Daoy (cell line): ENCODE measurements around the gene SLC2A4RG. TPM values are rescaled to one million over a fixed set of nuclear protein-coding genes. Genes with fewer than 3 reads are reported as not detected.
"Not testable (repeated sequence)": the region's sequence is repeated elsewhere in the genome, so short reads cannot be mapped to it uniquely, and the experiment has no call there.

ENCODE experiments used
- DNase-seq: peaks from one replicate; pipeline ENCODE4 v3.0.0-alpha.2; 2015; ENCODE audit warnings: low read depth
- total RNA-seq: library from RNA; depleted of rRNA; stranded (reverse); fragments of >200 nt; shearing (Covaris generic); gene quantifications from 2 replicates; pipeline ENCODE4 v1.2.3, GENCODE V29; 2014; rRNA removed

SLC2A4RG gene
- total RNA-seq, 1 experiment from 2014 or later: 14.6 TPM

DNA sequence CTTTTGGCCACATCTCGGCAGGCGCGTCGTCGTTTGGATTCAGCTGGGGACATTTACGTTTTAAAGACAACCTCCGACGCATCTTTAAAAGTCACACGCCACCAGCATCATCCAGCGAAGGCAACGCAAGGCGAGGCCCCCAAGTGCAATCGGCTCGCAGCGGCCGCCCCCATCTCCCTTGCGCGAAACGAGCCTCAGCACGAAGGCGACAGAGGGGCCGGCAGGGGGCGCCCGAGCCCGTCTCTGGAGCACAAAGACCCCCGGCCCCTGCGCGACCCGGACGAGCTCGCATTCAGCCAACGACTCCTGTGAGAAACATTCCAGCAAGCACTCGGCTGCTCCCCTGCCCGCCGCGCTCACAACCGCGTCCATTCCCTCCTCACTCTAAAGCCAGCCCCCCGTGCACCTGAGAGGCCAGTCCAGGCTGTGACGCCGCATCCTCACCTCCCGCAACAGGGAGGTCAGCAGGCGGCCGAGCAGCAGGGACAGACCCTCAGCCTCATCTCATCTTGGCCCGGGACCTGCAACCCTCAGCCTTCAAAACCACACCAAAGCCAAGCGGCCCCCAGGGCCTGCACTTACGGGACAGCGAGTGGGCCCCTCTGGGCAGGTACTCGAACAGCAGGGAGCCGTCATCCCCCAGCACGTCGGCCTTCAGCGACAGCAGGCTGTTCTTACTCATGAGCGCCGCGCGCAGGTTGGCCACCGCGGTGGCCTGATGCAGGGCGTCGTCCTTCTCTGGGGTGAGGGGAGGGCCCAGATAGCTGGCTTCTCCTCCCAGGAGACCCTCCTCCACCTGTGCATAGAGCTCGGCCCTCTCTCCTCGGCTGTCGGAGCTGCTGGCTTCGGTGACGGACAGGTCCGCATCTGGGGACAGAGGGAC is 35.8 kb downstream of the SLC2A4RG start:
- peak; percentile 41 for DNase-seq

GRCh38 chr20:63776875-63777274 is 37.3 kb downstream of the SLC2A4RG start:
- not testable (repeated sequence) for DNase-seq

DNA sequence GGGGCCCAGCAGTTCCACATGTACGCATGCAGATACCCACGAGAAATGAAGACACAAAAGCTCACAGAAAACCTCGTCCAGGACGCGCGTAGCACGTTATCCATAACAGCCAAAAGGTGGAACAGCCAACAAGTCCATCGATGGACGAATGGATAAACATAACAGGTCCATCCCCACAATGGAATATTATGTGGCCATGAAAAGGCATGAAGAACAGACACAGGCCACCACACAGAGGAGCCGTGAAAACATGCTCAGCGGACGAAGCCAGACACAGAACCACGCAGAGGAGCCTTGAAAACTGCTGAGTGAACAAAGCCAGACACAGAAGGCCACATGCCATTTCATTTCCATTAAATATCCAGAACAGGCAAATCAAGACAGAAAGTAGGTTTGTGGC is 38.0 kb downstream of the SLC2A4RG start:
- DNase-seq: no peak

DNA sequence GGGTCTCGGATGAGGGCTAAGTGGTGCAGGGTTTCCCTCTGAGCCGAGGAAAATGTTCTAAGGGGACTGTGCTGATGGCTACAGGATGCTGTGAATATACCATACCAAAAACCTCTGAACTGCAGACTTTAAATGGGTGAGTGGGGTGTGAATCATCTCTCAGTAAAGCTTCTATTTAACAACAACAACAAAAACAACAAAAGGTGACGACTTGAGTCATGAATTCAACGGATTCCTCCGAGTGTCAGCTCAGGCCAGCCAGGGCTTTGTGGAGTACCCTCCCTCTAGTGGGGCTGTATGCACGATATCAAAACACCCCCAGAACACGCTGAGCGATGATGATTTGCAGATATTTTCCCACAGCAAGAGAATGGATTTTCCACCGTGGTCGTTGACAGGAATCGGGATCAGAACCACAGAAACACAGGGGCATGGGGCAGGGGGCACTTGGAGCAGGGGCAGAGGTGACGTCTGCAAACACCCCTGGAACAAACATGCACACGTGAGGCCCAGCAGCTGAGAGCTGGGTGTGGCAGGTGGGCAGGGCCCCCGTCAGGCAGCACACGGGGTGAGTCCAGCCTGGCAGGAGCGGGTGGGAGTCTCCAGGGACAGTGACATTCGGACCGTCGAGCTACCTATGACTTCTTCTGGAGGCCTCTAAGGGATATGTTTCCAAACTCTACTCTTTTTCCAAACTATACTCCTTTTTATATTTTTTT is 38.6 kb downstream of the SLC2A4RG start:
- no peak for DNase-seq

DNA sequence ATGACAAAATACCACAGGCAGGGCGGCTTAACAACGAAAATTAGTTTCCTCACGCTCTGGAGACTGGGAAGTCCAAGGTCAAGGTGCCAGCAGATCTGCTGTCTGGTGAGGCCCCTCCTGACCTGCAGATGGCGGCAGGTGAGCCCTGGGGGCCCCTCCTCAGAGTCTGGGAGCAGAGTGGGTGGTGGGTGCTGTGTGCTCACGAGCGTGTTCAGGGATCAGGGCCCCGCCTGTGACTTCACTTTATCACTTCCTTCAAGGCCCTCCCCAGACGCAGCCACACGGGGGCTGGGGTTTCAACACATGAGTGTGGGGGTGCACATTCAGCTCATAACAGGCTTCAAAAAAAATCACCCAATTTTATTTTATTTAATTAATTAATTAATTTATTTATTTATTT is 39.3 kb downstream of the SLC2A4RG start:
- no peak for DNase-seq

- no peak for DNase-seq
These were observed 41.6 kb downstream of the SLC2A4RG start for GRCh38 chr20:63781181-63781580.

DNA sequence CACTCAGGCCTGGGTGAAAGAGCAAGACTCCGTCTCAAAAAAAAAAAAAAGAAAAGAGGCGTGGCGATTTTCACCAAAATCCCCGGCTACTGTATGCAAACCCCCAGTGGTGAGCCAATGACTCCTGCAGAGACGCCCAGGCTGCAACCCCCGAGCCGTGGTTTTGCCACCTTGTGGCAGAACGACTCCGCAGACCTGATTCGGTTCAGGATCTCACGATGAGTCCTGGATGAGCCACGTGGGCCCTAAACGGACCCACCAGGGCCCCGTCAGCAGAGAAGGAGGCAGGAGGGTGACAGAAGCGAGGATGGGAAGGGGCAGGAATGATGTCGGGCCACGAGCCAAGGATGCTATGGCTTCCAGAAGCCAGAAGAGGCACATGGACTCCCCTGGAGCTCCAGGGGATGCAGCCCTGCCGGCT is 42.5 kb downstream of the SLC2A4RG start:
- DNase-seq: no peak

GRCh38 chr20:63782521-63782971 is 43.0 kb downstream of the SLC2A4RG start:
- no peak for DNase-seq

DNA sequence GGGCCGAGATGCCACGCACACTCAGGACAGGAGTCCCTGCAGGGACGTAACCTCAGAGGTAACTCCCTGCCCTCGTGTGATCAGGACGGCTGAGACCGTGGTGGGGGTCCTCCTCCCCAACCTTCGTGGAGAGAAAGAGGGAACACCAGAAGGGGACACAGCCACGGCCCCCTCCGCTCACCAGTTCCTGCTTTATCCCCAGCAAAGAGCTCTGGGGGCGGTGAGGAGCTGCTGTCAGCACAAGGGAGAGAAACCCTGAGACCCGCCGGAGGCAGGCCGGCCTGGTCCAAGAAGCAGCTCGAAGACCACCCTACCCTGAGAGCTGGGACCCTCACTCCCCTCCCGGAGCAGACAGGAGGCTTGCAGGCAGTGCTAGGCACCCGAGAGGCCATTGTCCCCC is 44.4 kb downstream of the SLC2A4RG start:
- no peak for DNase-seq

DNA sequence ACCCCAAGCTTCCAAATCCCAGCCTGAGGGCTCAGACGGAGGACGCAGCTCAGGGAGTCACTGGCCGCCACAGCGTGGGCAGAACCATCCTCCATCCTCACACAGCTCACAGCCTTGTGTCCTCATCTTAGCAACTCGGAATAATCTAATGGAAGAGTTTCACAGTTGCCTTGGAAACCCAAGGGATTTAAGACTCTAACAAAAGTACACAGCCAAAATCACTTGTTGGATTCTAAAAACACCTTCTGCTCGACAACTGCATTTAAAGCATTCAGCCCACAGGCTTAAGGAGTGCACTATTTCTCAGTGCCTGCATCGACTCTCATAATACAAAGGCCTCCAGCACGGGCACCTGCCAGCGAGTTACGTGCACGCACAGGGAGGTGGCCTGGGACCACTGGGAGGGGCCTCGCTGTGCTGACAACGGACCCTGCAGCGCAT is 46.1 kb downstream of the SLC2A4RG start:
- DNase-seq: no peak

- no peak for DNase-seq
These were observed 47.7 kb downstream of the SLC2A4RG start for GRCh38 chr20:63787302-63787701.

- no peak for DNase-seq
These were observed 48.2 kb downstream of the SLC2A4RG start for GRCh38 chr20:63787749-63788148.

GRCh38 chr20:63789836-63790571 is 50.4 kb downstream of the SLC2A4RG start:
- DNase-seq: no peak

DNA sequence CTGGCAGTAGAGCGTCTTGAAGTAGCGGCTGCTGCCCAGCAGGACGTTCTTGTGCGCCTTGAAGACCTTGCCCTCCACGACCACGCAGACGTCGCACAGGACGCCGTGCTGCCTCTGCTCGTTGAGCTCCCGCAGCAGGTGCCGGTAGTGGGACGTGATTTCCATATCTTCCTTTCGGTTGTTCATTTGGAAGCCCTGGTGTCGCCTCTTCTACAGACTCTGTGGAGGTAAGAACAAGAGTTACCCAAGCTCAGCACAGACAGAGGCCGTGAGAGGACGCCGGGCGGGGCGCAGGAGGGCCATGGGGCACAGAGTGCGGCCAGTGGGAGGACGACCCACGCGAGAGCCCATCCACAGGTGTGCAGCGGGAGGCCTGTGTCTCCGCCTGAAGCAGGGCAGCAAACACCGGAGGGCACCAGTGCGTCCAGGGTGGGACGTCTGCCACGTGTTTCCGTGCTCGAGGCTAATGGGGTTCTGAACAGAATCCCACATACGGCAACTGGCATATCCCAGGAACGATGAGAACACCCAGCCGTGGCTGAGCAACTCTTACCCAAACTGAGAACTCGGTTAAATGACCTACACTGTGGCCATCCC is 51.1 kb downstream of the SLC2A4RG start:
- no peak for DNase-seq

- DNase-seq: no peak
These were observed 52.1 kb downstream of the SLC2A4RG start for GRCh38 chr20:63791497-63792156.

GRCh38 chr20:63792866-63793265 is 53.3 kb downstream of the SLC2A4RG start:
- no peak for DNase-seq

Other genes with a start within 250 kb of the SLC2A4RG start
- gene EEF1A2, start 240.7 kb upstream of the SLC2A4RG start, total RNA-seq: 3.9 and 6.4 TPM in 2 replicates
- 30.6 and 39.0 TPM in 2 replicates for gene PPDPF, start 219.0 kb upstream of the SLC2A4RG start, total RNA-seq
- not detected in 2 replicates for gene PTK6, start 202.4 kb upstream of the SLC2A4RG start, total RNA-seq
- not detected in 2 replicates for gene SRMS, start 192.0 kb upstream of the SLC2A4RG start, total RNA-seq
- not detected in 2 replicates for gene FNDC11, start 185.6 kb upstream of the SLC2A4RG start, total RNA-seq
- 19.2 and 19.3 TPM in 2 replicates for gene HELZ2, start 165.5 kb upstream of the SLC2A4RG start, total RNA-seq
- 6.2 and 7.6 TPM in 2 replicates for gene GMEB2, start 112.7 kb upstream of the SLC2A4RG start, total RNA-seq
- gene STMN3, start 86.4 kb upstream of the SLC2A4RG start, total RNA-seq: 18.5 and 23.3 TPM in 2 replicates
- gene RTEL1, start 81.5 kb upstream of the SLC2A4RG start, total RNA-seq: 11.4 and 26.0 TPM in 2 replicates
- 12.6 and 14.7 TPM in 2 replicates for gene TNFRSF6B, start 43.1 kb upstream of the SLC2A4RG start, total RNA-seq
- 25.1 and 28.2 TPM in 2 replicates for gene ARFRP1, start 31.8 kb upstream of the SLC2A4RG start, total RNA-seq
- gene ZGPAT, start 31.7 kb upstream of the SLC2A4RG start, total RNA-seq: 18.7 and 29.2 TPM in 2 replicates
- gene LIME1, start 3.1 kb upstream of the SLC2A4RG start, total RNA-seq: 2.4 and 3.6 TPM in 2 replicates
- 3.4 and 3.5 TPM in 2 replicates for gene ZBTB46, start 91.5 kb downstream of the SLC2A4RG start, total RNA-seq
- gene ABHD16B, start 121.7 kb downstream of the SLC2A4RG start, total RNA-seq: not detected in 2 replicates
- gene TPD52L2, start 125.5 kb downstream of the SLC2A4RG start, total RNA-seq: 80.3 and 92.0 TPM in 2 replicates
- gene DNAJC5, start 155.3 kb downstream of the SLC2A4RG start, total RNA-seq: 34.4 and 40.1 TPM in 2 replicates
- 3.1 and 6.3 TPM in 2 replicates for gene UCKL1, start 216.6 kb downstream of the SLC2A4RG start, total RNA-seq
- gene ZNF512B, start 230.2 kb downstream of the SLC2A4RG start, total RNA-seq: 3.9 and 4.5 TPM in 2 replicates
- gene SAMD10, start 239.9 kb downstream of the SLC2A4RG start, total RNA-seq: 0.86 and 1.2 TPM in 2 replicates
- 81.6 and 82.7 TPM in 2 replicates for gene PRPF6, start 241.4 kb downstream of the SLC2A4RG start, total RNA-seq